ENCODE results near the gene MYL10. TPM values are rescaled to one million over a fixed set of nuclear protein-coding genes. Genes with fewer than 3 reads are reported as not detected.

MYL10 gene
- total and polyA plus RNA-seq, 2 of the 13 experiments (the other 11 are each of a cell fraction or from before 2014, with no cell fraction given), result not detected

GRCh38 chr7:101631224-101631714 is 2.2 kb upstream of the MYL10 start:
- CTCF ChIA-PET (ENCODE audit: low intra/inter-chr PET ratio, low total read pairs), result no interaction called here
- POLR2A ChIA-PET, result no interaction called here
- BruUV-seq (replicated peaks), result no TSS peak
- DNase-seq (ENCODE audit: low spot score), result no peak
- H3K4me1 ChIP-seq (ENCODE audit: insufficient read depth, low read length), result peaks cover 12% of the 10 kb centered on the region
- H3K27me3 ChIP-seq (ENCODE audit: control insufficient read depth in 1 of 2, insufficient read depth in 2 of 2, low read length in 2 of 2), result peaks cover 2 to 43% of the 10 kb centered on the region in 2 experiments; a peak in 3 of 5 replicates
- ATAC-seq, result no peak; the same call in 2 of the 3 replicates
- H2AFZ ChIP-seq (ENCODE audit: low read length), result no peak overlapping the region
- intact Hi-C loops (cut with micrococcal nuclease; ENCODE audit: unreplicated experiment) (no loop called here), in situ Hi-C loops (cut with HindIII; ENCODE audit: extremely low pct_ligation_motif_present, low pct_unique_long_range_greater_than_20kb) (no loop called here)
- H3K27ac ChIP-seq (ENCODE audit: extremely low read length, insufficient read depth, low read length), result no peak overlapping the region
- WGBS (ENCODE audit: low lambda C conversion rate), result 7% methylated on average over 3 of the region's 4 CpGs
- no peaks in the 10 kb centered on the region for H3K36me3 ChIP-seq (replicated peaks in 1 of 2; ENCODE audit: control insufficient read depth in 1 of 2, insufficient read depth in 2 of 2, low read length in 2 of 2)
- no peaks in the 10 kb centered on the region for H3K79me2 ChIP-seq (ENCODE audit: insufficient read depth, low read length)
- no peaks in the 10 kb centered on the region for H4K20me1 ChIP-seq (ENCODE audit: insufficient read depth, low read length)
- no peak overlapping the region for H3K4me3 ChIP-seq (replicated peaks in 1 of 3; ENCODE audit: insufficient read depth in 1 of 3, low read depth in 2 of 3, low read length in 3 of 3)
- TF ChIP-seq ZNF605 (CRISPR knock-in tag; IDR thresholded peaks at IDR 0.05) (no peak), FOXA1 (IDR thresholded peaks at IDR 0.05) (no peak), FOXA1 (CRISPR knock-in tag; IDR thresholded peaks at IDR 0.05) (no peak), IRF1 (CRISPR knock-in tag; IDR thresholded peaks at IDR 0.05; ENCODE audit: low read depth) (no peak), ZNF382 (CRISPR knock-in tag; IDR thresholded peaks at IDR 0.05; ENCODE audit: borderline replicate concordance) (no peak), TERF1 (CRISPR knock-in tag; IDR thresholded peaks at IDR 0.05) (no peak), ZNF574 (CRISPR knock-in tag; IDR thresholded peaks at IDR 0.05) (no peak), ETS1 (CRISPR knock-in tag; IDR thresholded peaks at IDR 0.05) (no peak), SMYD3 (CRISPR knock-in tag; IDR thresholded peaks at IDR 0.05) (no peak), FOSL2 (CRISPR knock-in tag; IDR thresholded peaks at IDR 0.05) (no peak), GRHL1 (CRISPR knock-in tag; conservative IDR thresholded peaks at IDR 0.05) (no peak), ZNF891 (CRISPR knock-in tag; IDR thresholded peaks at IDR 0.05) (no peak), TGIF2 (CRISPR knock-in tag; IDR thresholded peaks at IDR 0.05) (no peak), ZNF121 (CRISPR knock-in tag; IDR thresholded peaks at IDR 0.05) (no peak), ZNF552 (CRISPR knock-in tag; IDR thresholded peaks at IDR 0.05; ENCODE audit: borderline replicate concordance) (no peak), ADNP (CRISPR knock-in tag; IDR thresholded peaks at IDR 0.05) (no peak), FOXK2 (IDR thresholded peaks at IDR 0.05) (no peak)
- H3K9me3 ChIP-seq (ENCODE audit: low read length), result peaks cover 8% of the 10 kb centered on the region; the same call in 1 of the 2 replicates
- no peak overlapping the region for H3K9ac ChIP-seq (ENCODE audit: insufficient read depth, low read depth, low read length)
- no peak for FAIRE-seq
- no peak overlapping the region for H3K4me2 ChIP-seq (ENCODE audit: low read depth, low read length)

All from HepG2 (cell line).